ENCODE data around the gene TMEM269. TPM values are rescaled to one million over a fixed set of nuclear protein-coding genes. Genes with fewer than 3 reads are reported as not detected.

TMEM269 gene
- total and polyA plus RNA-seq, 10 of the 15 experiments (the other 5 are each of a cell fraction or from before 2014, with no cell fraction given): 0.02 to 0.26 (median 0.06) TPM; not detected in 2

DNA sequence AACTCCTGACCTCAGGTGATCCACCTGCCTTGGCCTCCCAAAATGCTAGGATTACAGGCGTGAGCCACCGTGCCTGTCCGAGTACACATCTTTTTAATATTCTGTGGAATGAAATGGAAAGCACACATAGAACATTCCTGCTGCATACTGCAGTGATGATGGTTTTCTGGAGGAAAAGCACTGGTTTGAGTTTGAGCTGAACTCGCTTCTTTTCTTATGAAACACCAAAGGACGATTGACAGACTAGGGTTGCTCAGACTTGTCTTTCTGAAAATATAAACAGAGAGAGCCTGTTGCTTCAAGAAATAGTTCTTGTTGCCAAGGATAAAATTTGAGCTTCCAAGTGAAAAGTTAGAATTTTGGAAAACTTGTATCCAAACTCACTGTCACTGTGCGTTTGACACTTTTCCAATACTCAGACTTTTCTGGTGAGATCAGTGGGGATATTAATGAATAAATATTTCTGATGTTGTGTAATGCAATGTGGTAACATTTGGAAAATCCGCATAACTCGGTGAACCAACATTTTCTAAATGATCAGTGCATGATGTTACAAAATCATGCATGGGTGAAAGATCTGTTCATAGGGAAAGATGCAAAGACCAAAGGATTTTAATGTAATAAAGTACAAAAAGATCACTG lies 17.2 kb downstream of the TMEM269 start (continued):
- TF ChIP-seq, protein P1, sequence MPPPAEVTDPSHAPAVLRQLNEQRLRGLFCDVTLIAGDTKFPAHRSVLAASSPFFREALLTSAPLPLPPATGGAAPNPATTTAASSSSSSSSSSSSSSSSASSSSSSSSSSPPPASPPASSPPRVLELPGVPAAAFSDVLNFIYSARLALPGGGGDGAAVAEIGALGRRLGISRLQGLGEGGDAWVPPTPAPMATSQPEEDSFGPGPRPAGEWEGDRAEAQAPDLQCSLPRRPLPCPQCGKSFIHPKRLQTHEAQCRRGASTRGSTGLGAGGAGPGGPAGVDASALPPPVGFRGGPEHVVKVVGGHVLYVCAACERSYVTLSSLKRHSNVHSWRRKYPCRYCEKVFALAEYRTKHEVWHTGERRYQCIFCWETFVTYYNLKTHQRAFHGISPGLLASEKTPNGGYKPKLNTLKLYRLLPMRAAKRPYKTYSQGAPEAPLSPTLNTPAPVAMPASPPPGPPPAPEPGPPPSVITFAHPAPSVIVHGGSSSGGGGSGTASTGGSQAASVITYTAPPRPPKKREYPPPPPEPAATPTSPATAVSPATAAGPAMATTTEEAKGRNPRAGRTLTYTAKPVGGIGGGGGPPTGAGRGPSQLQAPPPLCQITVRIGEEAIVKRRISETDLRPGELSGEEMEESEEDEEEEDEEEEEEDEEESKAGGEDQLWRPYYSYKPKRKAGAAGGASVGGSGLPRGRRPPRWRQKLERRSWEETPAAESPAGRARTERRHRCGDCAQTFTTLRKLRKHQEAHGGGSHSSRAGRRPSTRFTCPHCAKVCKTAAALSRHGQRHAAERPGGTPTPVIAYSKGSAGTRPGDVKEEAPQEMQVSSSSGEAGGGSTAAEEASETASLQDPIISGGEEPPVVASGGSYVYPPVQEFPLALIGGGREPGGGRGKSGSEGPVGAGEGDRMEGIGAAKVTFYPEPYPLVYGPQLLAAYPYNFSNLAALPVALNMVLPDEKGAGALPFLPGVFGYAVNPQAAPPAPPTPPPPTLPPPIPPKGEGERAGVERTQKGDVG (CRISPR knock-in tag; IDR thresholded peaks at IDR 0.05): no peak
- TF ChIP-seq MXI1 (IDR thresholded peaks at IDR 0.05; ENCODE audit: low read depth, low read length) (no peak), MTA2 (IDR thresholded peaks at IDR 0.05; ENCODE audit: low read depth) (no peak), RAD21 (IDR thresholded peaks at IDR 0.05; ENCODE audit: insufficient read depth, low read depth, low read length) (no peak), RBBP5 (conservative IDR thresholded peaks at IDR 0.05) (no peak), KDM1A (IDR thresholded peaks at IDR 0.05; ENCODE audit: borderline replicate concordance) (no peak), PML (IDR thresholded peaks at IDR 0.05; ENCODE audit: low read length) (no peak), SMAD1 (IDR thresholded peaks at IDR 0.05; ENCODE audit: low read depth, partially characterized antibody) (no peak)
- TF ChIP-seq, protein P2, sequence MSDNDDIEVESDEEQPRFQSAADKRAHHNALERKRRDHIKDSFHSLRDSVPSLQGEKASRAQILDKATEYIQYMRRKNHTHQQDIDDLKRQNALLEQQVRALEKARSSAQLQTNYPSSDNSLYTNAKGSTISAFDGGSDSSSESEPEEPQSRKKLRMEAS (IDR thresholded peaks at IDR 0.05; ENCODE audit: low read depth, low read length): no peak

DNA sequence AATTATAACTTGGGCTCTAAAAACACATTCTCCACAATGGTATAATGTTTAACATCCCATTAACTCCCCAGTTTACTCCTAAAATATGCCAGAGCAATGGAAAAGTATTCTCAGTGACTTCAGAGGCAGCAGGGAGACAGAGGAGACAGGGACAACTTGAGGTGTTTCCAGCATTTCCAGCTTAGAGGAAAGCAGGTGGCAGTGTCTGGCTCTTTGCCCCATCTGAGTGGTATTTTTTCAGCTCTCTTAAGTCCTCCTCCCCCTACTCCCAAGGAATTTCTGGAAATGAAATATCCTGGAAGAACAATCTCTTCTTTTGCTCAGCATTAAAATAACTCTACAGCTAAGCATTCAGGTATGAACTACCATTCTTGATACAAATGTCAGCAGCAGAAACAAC lies 21.4 kb downstream of the TMEM269 start:
- no TSS peak for BruUV-seq (replicated peaks)

More for the DNA sequence above, 21.4 kb downstream of the TMEM269 start:
- H3K79me2 ChIP-seq (ENCODE audit: control insufficient read depth, insufficient read depth, low read length): no peaks in the 10 kb centered on the region
- in situ Hi-C loops (cut with MboI): no loop called here
- FAIRE-seq (no peak), ATAC-seq (no peak), DNase-seq (ENCODE audit: low read depth, low spot score) (no peak)
- H2AFZ ChIP-seq (ENCODE audit: control insufficient read depth, low read depth, low read length): no peak overlapping the region
- no peaks in the 10 kb centered on the region for H4K20me1 ChIP-seq (ENCODE audit: control insufficient read depth, insufficient read depth)
- no peaks in the 10 kb centered on the region for H3K27me3 ChIP-seq (replicated peaks in 1 of 2; ENCODE audit: control insufficient read depth in 2 of 2, insufficient read depth in 2 of 2, low read length in 1 of 2)
- POLR2A ChIA-PET: interaction anchor here (0.5 to 1.2 kb wide), 2 partner anchors 10 to 468 kb away, joined by 3 to 5 read pairs; partner anchors contain the start of gene ERMAP
- CTCF ChIA-PET: interaction anchor here (1.4 kb wide), 1 partner anchor 10 kb away, joined by 3 read pairs; no protein-coding TSS in a partner anchor
- intact Hi-C loops (cut with micrococcal nuclease; ENCODE audit: unreplicated experiment): no loop called here
- H3K9me3 ChIP-seq (replicated peaks; ENCODE audit: control insufficient read depth, insufficient read depth, low read length): no peaks in the 10 kb centered on the region
- SMC1A ChIA-PET (ENCODE audit: uncharacterized antibody, unreplicated experiment): no interaction called here
- no peak overlapping the region for H3K4me2 ChIP-seq (ENCODE audit: control insufficient read depth, insufficient read depth)
- no peak overlapping the region for H3K9ac ChIP-seq (ENCODE audit: control insufficient read depth, insufficient read depth, low read length)
- H3K4me1 ChIP-seq (ENCODE audit: control insufficient read depth, insufficient read depth, low read length): no peaks in the 10 kb centered on the region
- RAD21 ChIA-PET (ENCODE audit: unreplicated experiment): no interaction called here
- TF ChIP-seq ZNF217 (IDR thresholded peaks at IDR 0.05) (no peak), SMAD1 (IDR thresholded peaks at IDR 0.05; ENCODE audit: low read depth, partially characterized antibody) (no peak), PML (IDR thresholded peaks at IDR 0.05; ENCODE audit: low read length) (no peak)
- no peaks in the 10 kb centered on the region for H3K36me3 ChIP-seq (ENCODE audit: control insufficient read depth in 2 of 2, insufficient read depth in 2 of 2, low read length in 1 of 2)
- H3K27ac ChIP-seq (ENCODE audit: control insufficient read depth, insufficient read depth): no peak overlapping the region
- H3K4me3 ChIP-seq: no peak overlapping the region

Measured in GM12878 (cell line).